Upper lobe of left lung (tissue), 6 donors: ENCODE data around the gene DNAJC1. TPM values are rescaled to one million over a fixed set of nuclear protein-coding genes. Genes with fewer than 3 reads are reported as not detected.

ENCODE experiments used
- ATAC-seq, 2 donors: fragments of 200-7000 bp; cut with Tn5 transposase; one replicate each; pipeline ENCODE4 v1.9.1; 2022; ENCODE audit warnings: mild to moderate bottlenecking in 2 of 2, moderate library complexity in 2 of 2; ENCODE audit not compliant: low FRiP score in 2 of 2
- DNase-seq, 2 donors: peaks; one replicate each; pipeline ENCODE4 v3.0.0-alpha.2; 2019 to 2020
- H3K27ac ChIP-seq, 4 donors: fragments of 200-600 bp; sonication (generic); one replicate each; pipeline ENCODE4 v1.5.1; 2016 to 2019
- H3K27me3 ChIP-seq, 4 donors: fragments of 200-600 bp; sonication (generic); one replicate each; pipeline ENCODE4 v1.5.1; 2017 to 2019
- H3K36me3 ChIP-seq, 4 donors: fragments of 200-600 bp; sonication (generic); one replicate each; pipeline ENCODE4 v1.5.1; 2016 to 2019
- H3K4me1 ChIP-seq, 4 donors: fragments of 200-600 bp; sonication (generic); one replicate each; pipeline ENCODE4 v1.5.1; 2018 to 2019
- H3K4me3 ChIP-seq, 4 donors: fragments of 200-600 bp; sonication (generic); one replicate each; pipeline ENCODE4 v1.5.1; 2017 to 2019; ENCODE audit warnings: mild to moderate bottlenecking in 2 of 4, moderate library complexity in 1 of 4
- H3K9me3 ChIP-seq, 4 donors: fragments of 200-600 bp; sonication (generic); one replicate each; pipeline ENCODE4 v1.5.1; 2018 to 2019
- EP300 ChIP-seq, 4 donors: sonication (generic); formaldehyde crosslinking; IDR thresholded peaks; one replicate each; pipeline ENCODE4 v1.5.1; 2017; ENCODE audit warnings: antibody characterized with exemption in 4 of 4, control low read depth in 2 of 4
- POLR2A ChIP-seq, 4 donors: fragments of 450-650 bp; IDR thresholded peaks; one replicate each; pipeline ENCODE4 v1.5.1; 2016 to 2017; ENCODE audit warnings: antibody characterized with exemption in 4 of 4, mild to moderate bottlenecking in 2 of 4
- POLR2AphosphoS5 ChIP-seq, 2 donors: sonication (generic); formaldehyde crosslinking; IDR thresholded peaks; one replicate each; pipeline ENCODE4 v1.5.1; 2017; ENCODE audit warnings: antibody characterized with exemption in 2 of 2
- WGBS, 2 donors: methylation state at CpG; one replicate each; pipeline ENCODE4 v1.1.5; 2017 to 2018; 5-methylcytosine and 5-hydroxymethylcytosine counted together
- total RNA-seq, 6 donors: library from RNA; depleted of rRNA in 4 of 6; stranded (reverse); fragments of >200 nt in 4 of 6; gene quantifications; one replicate each; pipeline versions ENCODE4 v1.1.0 to v1.2.1, GENCODE V29; 2016 to 2021
- TF ChIP-seq, protein P1 (sequence below), 6 experiments: fragments of 450-650 bp in 4 of 6; fragments of 200-600 bp in 2 of 6; sonication (generic) in 2 of 6; IDR thresholded peaks; one replicate each; pipeline ENCODE4 v1.5.1; 2016 to 2019; ENCODE audit warnings: antibody characterized with exemption in 6 of 6
- donor health status: DM: no; HTN: no; CAD: no; lungs with moderate emphysema.
- donor health status: DM: no; HTN: yes; CAD: no; lungs with severe emphysema.

DNAJC1 gene
- total RNA-seq, 6 donors from 2014 or later = 30.8 to 106 (median 74.1) TPM

DNA sequence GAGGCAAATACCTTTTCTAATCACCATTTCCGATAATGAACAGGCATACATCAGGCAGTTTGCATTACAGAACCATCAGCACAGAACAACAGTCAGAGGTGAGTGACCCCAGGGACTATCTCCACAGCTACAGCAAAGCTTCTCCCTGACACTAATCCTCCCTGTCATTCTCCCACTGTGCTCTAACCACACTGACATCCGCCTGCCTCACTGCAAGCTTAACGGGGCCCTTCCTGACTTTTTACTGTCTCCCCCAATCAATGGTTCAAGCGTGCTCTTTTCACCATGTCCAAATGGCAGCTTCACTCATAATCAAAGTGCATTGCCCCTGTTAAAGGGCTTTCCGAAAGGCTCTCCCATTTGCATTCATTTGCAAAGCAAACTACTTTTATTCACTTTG, 196.3 kb downstream of the DNAJC1 start:
- Histone ChIP-seq H3K4me1 (no peaks in the 10 kb centered on the region), H3K27ac (no peak overlapping the region), H3K36me3 (no peaks in the 10 kb centered on the region), H3K4me3 (no peak overlapping the region), H3K9me3 (no peaks in the 10 kb centered on the region), H3K27me3 (no peaks in the 10 kb centered on the region)
- DNase-seq = no peak
- no peak for ATAC-seq
- TF ChIP-seq EP300 (IDR thresholded peaks at IDR 0.05) = no peak
- TF ChIP-seq POLR2AphosphoS5 (IDR thresholded peaks at IDR 0.05) = no peak
- TF ChIP-seq POLR2A (IDR thresholded peaks at IDR 0.05) = no peak
- TF ChIP-seq, protein P1, sequence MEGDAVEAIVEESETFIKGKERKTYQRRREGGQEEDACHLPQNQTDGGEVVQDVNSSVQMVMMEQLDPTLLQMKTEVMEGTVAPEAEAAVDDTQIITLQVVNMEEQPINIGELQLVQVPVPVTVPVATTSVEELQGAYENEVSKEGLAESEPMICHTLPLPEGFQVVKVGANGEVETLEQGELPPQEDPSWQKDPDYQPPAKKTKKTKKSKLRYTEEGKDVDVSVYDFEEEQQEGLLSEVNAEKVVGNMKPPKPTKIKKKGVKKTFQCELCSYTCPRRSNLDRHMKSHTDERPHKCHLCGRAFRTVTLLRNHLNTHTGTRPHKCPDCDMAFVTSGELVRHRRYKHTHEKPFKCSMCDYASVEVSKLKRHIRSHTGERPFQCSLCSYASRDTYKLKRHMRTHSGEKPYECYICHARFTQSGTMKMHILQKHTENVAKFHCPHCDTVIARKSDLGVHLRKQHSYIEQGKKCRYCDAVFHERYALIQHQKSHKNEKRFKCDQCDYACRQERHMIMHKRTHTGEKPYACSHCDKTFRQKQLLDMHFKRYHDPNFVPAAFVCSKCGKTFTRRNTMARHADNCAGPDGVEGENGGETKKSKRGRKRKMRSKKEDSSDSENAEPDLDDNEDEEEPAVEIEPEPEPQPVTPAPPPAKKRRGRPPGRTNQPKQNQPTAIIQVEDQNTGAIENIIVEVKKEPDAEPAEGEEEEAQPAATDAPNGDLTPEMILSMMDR (IDR thresholded peaks at IDR 0.05) = no peak
- WGBS, 2 donors = 75 to 79% methylated on average over 5 of the region's 5 CpGs

DNA sequence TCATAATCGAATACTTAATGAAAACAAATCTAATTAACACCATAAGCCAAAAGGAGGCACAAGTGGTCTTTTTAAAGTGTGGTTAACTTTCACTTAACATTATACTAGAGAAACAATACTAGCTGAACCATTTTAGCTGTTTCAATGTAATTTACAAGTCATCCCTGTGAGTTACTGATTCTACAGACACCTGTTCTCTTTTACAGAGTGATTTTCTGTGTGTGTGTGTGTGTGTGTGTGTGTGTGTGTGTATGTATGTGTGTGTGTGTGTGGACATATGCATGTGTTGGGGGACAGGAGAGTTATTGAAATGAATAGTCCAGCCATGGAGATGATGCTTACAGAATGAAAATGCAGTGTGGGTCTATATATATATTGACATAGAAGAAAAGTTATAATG, 200.2 kb downstream of the DNAJC1 start:
- WGBS, 2 donors = 0% methylated on average over 1 of the region's 1 CpG; no CpG with 5 or more reads in 1 of the 2 donors
- Histone ChIP-seq H3K9me3 (no peaks in the 10 kb centered on the region), H3K36me3 (no peaks in the 10 kb centered on the region), H3K27me3 (no peaks in the 10 kb centered on the region), H3K4me3 (no peak overlapping the region), H3K27ac (no peak overlapping the region), H3K4me1 (no peaks in the 10 kb centered on the region)
- ATAC-seq (no peak), DNase-seq (no peak)
- TF ChIP-seq, protein P1 (IDR thresholded peaks at IDR 0.05) = no peak
- no peak for TF ChIP-seq EP300 (IDR thresholded peaks at IDR 0.05)
- TF ChIP-seq POLR2AphosphoS5 (IDR thresholded peaks at IDR 0.05) = no peak
- TF ChIP-seq POLR2A (IDR thresholded peaks at IDR 0.05) = no peak

DNA sequence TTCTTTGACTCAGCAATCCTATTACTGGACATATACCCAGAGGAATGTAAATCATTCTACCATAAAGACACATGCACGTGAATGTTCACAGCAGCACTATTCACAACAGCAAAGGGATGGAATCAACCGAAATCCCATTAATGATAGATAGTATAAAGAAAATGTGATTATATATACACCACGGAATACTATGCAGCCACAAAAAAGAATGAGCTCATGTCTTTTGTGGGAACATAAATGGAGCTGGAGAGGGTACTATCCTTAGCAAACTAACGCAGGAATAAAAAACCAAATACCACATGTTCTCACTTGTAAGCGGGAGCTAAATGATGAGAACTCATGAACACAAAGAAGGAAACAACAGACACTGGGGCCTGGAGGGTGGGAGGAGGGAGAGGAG, 201.9 kb downstream of the DNAJC1 start:
- Histone ChIP-seq H3K36me3 (no peaks in the 10 kb centered on the region), H3K4me1 (no peaks in the 10 kb centered on the region), H3K27ac (no peak overlapping the region), H3K4me3 (no peak overlapping the region), H3K9me3 (no peaks in the 10 kb centered on the region), H3K27me3 (no peaks in the 10 kb centered on the region)
- WGBS, 2 donors = 97 to 99% methylated on average over 5 of the region's 5 CpGs
- DNase-seq (no peak), ATAC-seq (no peak)
- no peak for TF ChIP-seq EP300 (IDR thresholded peaks at IDR 0.05)

DNA sequence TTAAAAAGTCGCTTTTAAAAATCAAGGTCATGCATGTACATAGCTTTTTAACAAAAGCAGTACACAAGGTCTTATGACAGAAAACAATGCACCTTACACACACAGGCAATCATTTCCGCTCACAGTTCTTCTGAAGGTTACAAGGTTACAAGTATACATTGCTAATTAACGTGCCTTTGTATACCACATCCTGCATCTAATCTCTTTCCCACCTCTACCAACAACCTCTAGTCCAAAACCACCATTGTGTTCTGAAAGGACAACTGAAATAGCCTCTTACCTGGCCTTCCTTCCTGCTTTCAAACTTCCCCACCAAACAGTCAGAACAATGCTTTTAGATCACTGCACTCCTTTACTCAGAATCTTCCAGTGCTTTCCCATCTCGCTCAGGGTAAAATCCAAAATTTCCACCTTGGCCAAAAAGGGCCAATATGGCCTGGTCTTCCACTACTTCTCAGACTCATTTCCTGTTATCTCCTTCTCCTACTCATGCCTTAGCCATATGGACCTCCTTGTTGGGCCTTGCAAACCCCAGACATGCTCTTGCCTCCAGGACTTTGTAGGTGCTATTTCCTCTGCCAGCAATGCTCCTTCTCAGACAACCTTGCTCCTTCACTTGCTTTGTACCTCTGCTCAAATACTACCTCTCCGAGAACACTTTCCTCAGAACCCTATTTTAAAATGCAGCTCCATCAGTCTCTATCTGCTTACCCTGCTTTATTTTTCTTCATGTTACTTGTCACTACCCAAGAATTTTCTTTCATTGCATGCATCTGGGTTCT, 205.4 kb downstream of the DNAJC1 start:
- H3K27me3 ChIP-seq = no peaks in the 10 kb centered on the region
- no peaks in the 10 kb centered on the region for H3K4me1 ChIP-seq
- H3K4me3 ChIP-seq = no peak overlapping the region
- no peak for ATAC-seq
- no peak for DNase-seq
- H3K36me3 ChIP-seq = no peaks in the 10 kb centered on the region
- 89 to 93% methylated on average over 5 of the region's 5 CpGs for WGBS, 2 donors
- H3K27ac ChIP-seq = no peak overlapping the region
- H3K9me3 ChIP-seq = no peaks in the 10 kb centered on the region
- TF ChIP-seq POLR2AphosphoS5 (IDR thresholded peaks at IDR 0.05) = no peak
- no peak for TF ChIP-seq EP300 (IDR thresholded peaks at IDR 0.05)
- TF ChIP-seq, protein P1 (IDR thresholded peaks at IDR 0.05) = no peak
- no peak for TF ChIP-seq POLR2A (IDR thresholded peaks at IDR 0.05)

DNA sequence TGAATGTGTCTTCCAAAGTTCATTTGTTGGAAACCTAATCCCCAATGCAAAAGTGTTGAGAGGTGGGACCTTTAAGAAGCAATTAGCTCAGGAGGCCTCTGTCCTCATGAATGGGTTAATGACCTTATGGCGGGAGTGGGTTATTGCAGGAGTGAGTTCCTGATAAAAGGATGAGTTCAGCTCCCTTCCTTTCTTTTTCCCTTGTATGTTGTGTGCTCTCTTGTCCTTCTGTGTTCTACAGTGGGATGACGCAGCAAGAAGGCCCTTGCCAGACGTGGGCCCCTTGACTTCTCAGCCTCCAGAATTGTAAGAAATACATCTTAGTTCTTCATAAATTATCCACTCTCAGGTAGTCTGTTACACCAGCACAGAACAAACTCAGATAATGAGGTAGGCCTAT, 206.0 kb downstream of the DNAJC1 start:
- WGBS, 2 donors = 93 to 95% methylated on average over 3 of the region's 3 CpGs
- Histone ChIP-seq H3K27me3 (no peaks in the 10 kb centered on the region), H3K4me1 (no peaks in the 10 kb centered on the region), H3K4me3 (no peak overlapping the region), H3K27ac (no peak overlapping the region), H3K36me3 (no peaks in the 10 kb centered on the region), H3K9me3 (no peaks in the 10 kb centered on the region)
- no peak for TF ChIP-seq POLR2A (IDR thresholded peaks at IDR 0.05)
- no peak for TF ChIP-seq EP300 (IDR thresholded peaks at IDR 0.05)
- TF ChIP-seq POLR2AphosphoS5 (IDR thresholded peaks at IDR 0.05) = no peak
- TF ChIP-seq, protein P1 (IDR thresholded peaks at IDR 0.05) = no peak
- ATAC-seq (no peak), DNase-seq (no peak)
